GM19035 (cell line): ENCODE data around the gene ZBTB44.
"Not testable (repeated sequence)": the region's sequence is repeated elsewhere in the genome, so short reads cannot be mapped to it uniquely, and the experiment has no call there.

Source experiments
- ATAC-seq: cut with Tn5 transposase; IDR thresholded peaks from one replicate; pipeline ENCODE4 v1.9.1; 2021; ENCODE audit not compliant: unreplicated experiment

ZBTB44 gene

DNA sequence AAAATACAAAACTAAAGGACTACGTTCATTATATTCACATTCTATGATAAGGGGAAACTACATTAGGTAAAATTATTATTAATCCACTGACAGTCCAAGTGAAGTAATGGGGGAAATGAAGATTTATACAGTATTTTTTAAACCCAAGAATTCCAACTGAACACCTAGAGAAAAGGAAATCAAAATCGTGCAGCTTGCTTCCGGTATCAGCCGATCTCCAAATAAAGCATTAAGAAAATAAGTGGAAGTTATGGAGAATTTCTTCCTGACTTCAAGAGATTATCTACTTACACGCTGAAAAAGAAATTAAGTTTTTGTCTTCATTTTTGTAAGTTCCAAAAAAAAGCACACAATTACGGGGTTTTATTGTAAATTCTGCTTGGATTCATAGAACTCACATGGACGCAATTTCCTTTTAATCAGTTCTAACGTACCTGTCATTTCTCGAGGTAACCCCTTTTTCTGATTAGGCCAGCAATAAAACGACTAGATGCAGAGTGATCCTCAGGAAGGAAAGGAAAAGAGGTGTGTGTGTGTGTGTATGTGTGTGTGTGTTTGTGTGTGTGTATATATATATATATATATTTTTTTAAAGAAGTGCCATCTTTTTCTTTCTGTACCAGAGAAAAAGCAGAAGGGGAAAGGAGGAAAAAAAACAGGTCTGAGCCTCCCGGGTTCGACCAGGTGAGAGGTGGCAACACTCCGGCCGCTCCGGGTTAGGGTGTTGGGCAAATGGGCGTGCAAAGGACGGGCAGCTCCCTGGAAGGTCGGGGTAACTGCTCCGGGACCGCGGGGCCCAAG, 1.1 kb downstream of the ZBTB44 start:
- ATAC-seq = no peak

DNA sequence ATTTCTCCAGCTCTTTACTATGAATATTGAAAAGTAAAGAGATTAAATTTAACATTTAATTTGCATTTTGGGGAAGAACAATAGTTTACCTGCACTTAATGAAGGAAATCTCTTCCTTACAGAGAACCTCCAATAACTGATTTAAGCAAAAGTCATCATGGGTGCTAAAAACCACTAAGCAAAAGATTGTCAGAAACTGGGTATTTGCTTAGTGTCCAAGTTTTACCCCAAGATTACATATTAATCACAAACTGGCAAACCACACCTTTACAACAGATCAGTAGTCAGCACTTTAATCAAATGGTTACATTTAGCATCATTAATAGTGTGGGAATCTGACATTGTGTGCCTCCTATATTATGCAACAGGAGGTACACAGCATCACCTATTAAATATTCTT, 2.7 kb downstream of the ZBTB44 start:
- ATAC-seq = no peak

DNA sequence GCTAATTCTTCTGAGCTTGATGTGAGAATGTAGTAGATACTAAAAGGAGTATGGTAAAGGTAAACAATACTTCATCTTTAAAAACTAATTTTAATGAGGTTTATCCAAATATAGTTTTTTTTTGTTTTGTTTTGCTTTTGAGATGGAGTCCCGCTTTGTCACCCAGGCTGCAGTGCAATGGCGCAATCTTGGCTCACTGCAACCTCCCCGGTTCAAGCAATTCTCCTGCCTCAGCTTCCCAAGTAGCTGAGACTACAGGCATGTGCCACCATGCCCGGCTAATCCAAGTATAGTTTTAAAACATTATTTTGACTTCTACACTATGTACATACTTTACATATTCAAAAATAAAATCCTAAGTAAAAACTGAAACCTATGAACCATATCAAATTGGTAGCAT, 4.1 kb downstream of the ZBTB44 start:
- ATAC-seq = no peak

DNA sequence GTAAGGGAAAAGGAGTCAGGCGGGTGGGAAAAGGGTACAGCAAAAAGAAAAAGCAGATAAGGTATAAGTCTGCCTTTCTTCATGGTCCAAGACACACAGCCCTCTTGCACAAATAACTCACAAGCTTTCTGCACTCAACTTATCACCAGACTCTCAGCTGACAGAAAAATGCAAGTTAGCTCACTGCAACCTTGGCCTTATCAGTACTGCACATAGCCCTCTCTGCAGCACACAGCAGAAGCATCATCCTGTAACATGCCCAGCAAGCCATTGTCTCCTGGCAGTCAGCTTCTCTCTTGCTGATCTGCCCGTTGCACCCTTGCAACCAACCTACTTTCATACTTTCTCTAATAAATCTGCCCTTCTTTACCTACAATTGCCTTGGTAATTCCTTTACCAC, 5.8 kb downstream of the ZBTB44 start:
- ATAC-seq = no peak

DNA sequence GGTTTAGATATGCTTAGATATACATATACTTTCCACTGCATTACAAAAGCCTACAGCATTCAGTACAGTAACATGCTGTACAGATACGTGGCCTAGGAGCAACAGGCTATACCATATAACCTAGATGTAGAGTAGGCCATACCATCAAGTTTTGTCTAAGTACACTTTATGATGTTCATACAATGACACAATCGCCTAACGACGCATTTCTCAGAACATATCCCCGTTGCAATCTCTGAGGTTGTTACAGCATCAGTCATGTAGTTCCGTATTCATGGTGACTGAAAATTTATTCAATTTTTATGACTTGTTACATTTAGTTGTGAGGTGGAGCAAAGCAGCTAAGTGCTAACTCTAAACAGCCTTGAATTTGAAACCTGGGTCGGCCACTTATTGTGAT, 6.7 kb downstream of the ZBTB44 start:
- ATAC-seq = no peak

DNA sequence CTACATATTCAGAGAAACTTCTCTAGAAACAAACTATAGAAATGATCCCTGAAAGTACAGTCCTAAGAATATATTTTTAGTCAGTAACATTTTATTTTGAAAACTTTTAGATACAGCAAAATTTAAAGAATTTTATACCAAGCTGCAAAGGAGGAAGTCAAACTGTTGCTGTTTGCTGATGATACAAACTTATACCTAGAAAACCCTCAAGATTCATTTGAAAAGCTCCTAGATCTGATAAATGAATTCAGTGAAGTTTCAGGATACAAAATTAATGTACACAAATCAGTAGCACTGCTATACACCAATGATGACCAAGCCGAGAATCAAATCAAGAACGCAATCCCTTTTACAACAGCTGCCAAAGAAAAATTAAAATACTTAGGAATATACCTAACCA, 10.1 kb downstream of the ZBTB44 start:
- no peak for ATAC-seq

DNA sequence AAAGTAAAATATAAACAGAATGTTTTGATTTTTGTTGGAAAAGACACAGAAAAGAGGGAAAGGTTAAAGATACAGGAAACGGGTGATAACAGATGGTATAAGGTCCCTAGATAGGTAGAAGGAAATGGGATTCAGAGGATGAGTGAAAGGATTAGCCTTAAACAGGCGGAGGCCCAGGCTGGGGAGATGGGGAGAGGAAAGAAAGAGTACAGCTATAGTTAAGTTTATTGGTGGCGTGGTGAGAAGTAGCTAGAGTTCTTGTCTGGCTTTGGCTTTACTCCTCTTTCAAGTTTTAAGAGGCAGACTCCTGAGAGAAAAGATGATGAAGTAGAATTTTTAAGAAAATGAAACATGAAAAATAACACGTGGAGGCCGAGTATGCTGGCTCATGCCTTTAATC, 13.7 kb downstream of the ZBTB44 start:
- ATAC-seq = no peak

DNA sequence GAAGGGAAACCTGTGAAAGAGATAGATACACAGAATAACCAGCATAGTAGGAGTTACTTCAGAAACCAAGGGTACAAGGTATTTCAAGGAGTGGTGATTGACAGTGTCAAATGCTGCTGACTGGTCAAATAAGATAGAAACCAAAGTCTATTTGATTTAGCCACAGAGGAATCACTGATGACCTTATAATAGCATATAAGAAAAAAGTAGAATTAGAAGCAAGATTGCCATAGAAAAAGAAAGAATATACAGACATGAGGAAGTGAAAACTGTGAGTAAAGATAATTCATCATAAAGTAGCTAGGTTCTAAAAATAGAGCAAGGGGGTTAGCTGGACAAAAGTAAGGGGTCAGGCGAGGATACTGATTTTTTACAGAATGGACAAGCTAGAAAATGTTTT, 14.2 kb downstream of the ZBTB44 start:
- peak; percentile 66 for ATAC-seq

DNA sequence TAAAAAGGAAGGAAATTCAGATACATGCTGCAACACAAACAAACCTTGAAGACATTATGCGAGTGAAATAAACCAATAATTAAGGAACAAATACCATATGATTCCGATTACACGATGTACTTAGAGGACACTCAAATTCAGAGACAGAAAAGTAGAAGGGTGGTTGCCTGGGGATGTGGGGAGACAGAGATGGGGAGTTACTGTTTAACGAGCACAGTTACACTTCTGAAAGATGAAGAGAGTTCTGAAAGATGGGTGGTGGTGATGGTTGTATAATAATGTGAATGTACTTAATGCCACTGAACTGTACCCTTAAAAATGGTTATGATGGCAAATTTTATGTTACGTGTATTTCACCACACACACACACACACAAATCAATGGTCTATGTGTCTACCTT, 14.7 kb downstream of the ZBTB44 start:
- ATAC-seq = no peak

DNA sequence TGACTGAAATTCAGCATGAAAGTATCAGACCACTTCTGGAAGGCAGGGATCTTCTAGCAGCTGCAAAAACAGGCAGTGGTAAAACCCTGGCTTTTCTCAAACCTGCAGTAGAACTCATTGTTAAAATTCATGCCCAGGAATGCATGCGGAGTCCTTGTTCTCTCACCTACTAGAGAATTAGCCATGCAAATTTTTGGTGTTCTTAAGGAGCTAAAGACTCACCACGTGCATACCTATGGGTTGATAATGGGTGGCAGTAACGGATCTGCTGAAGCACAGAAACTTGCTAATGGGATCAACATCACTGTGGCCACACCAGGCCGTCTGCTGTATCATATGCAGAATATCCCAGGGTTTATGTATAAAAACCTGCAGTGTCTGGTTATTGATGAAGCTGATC, 19.1 kb downstream of the ZBTB44 start:
- ATAC-seq = no peak

DNA sequence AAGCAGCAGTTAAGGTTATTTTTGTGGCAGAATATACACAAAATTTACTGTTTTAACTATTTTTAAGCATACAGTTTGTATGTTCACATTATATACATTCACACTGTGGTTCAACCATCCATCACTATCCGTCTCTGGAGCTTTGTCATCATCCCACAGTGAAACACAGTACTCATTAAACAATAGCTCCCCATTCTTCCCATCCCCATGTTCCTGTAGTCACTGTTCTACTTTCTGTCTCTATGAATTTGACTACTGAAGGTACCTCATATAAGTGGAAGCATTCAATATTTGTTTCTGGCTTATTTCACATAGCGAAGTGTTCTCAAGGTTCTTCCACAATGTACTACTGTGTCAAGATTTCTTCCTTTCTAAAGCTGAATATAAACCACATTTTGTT, 32.6 kb downstream of the ZBTB44 start:
- ATAC-seq = no peak

DNA sequence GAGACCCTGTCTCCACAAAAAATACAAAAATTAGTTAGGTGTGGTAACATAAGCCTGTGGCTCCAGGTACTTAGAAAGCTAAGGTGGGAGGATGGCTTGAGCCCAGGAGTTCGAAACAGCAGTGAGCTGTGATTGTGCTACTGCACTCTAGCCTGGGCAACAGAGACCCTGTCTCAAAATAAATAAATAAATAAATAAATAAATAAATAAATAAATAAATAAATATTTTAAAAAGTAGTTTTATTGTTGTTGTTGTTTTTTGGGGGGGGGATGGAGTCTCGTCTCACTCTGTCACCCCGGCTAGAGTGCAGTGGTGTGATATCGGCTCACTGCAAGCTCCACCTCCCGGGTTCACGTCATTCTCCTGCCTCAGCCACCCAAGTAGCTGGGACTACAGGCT, 33.4 kb downstream of the ZBTB44 start:
- ATAC-seq = not testable (repeated sequence)

DNA sequence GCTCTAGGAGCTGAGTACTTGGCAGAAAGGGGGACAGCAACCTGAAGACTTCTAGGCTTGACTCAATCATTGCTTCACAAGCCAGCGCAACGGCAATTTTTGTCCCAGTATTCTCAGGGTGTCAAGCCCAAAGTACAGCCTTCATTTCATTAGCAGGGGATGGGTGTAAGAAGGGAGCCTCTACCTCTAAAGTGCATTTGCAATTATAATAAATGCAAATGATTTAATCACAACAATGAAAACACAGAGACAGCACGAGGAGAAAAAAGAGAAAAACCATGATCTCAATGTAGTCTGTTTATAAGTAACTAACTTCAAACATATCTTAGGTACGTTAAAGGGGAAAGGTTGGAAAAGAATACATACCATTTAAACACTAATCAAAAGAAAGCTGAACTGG, 34.7 kb downstream of the ZBTB44 start:
- no peak for ATAC-seq

DNA sequence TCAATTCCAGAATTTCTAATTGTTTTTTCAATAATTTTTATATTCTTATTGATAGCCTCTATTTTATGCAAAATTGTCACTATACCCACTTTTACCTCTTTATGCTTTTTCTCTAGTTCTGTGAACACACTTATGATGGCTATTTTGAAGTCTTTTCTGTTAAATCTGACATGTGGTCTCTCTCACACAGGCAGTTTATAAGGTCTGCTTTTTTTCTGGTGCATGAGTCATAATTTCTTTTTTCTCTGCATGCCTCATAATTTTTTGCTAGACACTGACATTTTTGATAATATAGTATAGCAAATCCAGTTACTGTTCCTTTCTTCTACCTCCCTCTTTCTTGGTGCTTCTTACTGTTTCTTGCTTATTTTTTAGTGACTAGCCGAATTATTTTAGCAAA, 36.0 kb downstream of the ZBTB44 start:
- ATAC-seq = no peak

DNA sequence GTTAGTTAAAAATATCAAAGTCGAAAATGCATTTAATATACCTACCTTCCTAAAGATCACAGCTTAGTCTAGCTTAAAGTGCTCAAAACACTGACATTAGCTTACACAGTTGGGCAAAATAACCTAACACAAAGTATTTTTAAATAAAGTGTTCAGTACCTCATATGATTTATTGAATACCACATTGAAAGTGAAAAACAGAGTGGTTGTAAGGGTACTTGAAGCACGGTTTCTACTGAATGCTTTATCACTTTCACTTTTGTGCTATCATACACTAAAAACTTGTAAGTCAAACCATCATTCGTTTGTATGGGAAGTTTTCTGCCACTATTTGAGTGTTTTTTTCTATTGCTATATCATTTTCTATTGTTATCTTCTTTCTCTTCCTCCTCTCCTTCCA, 36.6 kb downstream of the ZBTB44 start:
- no peak for ATAC-seq

DNA sequence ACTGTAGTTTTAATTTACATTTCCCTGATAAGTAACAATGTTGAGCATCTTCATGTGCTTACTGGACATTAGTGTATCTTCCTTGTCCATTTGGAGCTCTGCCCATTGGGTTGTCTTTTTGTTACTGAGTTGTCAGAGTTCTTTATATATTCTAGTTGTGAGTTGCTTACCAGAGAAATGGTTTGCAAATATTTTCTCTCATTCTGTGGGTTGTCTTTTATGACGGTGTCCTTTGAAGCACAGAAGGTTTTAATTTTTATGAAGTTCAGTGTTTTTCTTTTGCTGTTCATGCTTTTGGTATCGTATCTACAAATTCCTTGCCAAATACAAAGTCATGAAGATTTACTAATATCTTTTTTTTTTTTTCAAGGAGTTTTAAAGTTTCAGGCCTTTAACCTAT, 42.4 kb downstream of the ZBTB44 start:
- ATAC-seq = no peak

DNA sequence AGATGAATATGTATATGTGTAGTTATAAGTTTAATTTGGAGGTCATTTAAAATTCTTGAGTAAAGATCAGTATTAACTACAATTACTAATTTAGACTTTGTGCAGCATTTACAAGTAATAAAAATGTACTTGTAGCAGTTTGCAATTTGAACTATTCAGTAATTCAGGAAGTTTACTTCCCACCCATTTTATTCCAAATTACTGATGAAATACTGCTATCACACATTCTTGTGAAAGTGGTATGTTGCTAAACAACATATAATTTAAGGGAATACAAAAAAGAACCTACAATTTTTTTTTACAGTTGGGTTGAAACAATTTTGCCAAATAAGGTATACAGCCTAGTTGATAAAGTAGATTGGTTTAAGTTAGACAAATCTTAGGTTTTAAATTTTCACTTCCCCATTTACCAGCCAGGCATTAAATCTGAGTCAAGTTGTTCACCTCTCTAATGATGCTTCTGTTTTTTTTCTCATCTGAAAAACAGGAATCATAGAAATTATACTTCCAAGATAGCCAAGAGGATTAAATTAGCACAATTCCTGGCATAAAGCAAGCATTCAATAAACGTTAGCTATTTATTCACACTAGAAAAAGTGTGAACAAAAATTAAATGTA, 45.3 kb downstream of the ZBTB44 start:
- ATAC-seq = peak; percentile 90

DNA sequence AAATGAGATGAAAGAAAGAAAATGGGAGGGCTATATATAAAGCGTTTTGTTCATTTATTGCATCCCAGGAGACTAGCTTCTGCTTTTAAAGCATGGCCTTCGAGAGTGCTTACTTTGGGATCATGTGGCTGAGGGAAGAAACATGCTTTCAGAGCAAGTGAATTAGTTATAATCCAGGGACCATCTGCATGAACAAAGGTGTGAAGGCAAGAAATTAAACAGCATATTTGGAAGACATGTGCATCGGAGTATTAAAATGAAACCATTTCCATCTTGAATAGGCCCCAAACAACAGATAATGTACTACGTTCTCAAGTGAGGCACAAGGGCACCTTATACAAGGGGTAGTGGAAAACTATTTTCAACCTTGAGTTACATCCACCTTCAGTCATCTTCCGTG, 51.4 kb downstream of the ZBTB44 start:
- ATAC-seq = no peak

DNA sequence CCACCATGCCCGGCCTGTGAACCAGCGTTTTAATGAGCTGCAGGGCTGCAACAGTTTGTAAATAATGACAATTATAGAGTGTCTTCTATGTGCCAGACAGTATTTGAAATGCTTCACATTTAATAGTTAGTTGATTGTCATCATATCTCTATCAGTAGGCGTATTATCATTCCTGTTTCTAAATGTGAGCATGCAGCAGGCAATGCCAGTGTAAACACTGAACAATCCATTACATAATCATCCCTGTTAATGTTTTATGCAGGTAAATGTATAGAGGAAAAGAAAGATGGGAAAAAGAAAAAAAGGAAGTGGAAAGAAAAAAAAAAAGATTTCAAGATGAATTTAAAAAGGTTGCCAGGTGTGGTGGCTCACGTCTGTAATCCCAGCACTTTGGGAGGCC, 52.3 kb downstream of the ZBTB44 start:
- no peak for ATAC-seq

DNA sequence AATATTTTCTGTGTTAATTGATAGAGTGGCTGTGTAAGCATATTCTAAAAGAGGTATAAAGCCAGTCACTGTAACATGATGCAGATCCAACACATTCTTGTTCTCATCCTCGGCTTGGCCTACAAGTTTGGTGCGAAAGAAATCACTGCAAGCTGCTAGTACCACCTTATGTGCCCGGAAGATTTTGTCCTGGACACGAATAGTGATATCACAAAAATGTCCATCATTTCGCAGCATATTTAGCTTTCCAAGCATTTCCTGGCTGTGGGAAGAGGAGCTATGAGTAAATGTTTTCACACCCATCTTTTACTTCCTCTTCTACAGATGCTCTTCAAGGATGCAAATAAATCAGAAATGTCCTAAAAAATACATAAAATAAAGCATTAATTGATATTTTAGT, 53.1 kb downstream of the ZBTB44 start:
- ATAC-seq = no peak

DNA sequence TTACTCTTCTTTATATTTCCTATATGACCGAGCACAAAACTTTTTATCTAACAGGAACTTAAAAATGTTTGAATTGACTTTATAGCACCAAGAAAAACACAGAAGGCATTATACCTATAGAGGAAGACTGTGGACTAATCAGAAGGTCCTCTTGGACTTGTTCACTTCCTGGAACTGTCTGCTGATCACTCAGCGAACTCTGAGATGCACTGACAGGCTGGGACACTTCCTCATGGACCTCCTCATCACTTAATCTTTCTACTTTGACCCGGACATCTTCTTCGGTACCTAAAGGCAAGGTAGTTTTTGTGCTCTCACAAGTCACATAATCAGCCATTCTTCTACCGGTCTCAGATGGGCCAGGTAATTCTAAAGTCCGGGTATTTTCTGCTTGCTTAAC, 54.0 kb downstream of the ZBTB44 start:
- ATAC-seq = no peak

DNA sequence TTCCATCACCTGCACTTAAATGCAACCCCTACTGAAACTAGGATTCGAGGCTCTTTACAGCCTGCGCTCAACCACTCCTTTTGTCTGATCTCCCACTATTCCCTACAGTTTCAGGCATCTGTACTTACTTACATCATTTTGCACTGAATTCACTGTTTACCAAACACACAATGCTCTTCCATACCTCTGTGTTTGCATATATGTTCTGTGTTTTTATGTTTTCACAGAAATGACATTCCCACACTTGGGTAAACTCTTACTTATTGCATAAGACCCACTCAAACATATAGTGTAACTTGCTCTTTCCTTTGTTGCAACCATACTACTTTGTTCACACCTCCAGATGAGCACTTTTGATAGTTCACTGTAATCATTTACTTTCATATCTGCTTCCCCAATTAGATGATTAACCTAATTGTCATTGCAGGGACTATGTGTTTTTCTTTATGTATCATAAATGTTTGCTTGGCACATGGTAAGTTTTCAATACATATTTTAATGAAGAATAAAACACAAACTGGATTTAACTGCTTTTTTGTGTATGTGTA, 54.6 kb downstream of the ZBTB44 start:
- no peak for ATAC-seq

DNA sequence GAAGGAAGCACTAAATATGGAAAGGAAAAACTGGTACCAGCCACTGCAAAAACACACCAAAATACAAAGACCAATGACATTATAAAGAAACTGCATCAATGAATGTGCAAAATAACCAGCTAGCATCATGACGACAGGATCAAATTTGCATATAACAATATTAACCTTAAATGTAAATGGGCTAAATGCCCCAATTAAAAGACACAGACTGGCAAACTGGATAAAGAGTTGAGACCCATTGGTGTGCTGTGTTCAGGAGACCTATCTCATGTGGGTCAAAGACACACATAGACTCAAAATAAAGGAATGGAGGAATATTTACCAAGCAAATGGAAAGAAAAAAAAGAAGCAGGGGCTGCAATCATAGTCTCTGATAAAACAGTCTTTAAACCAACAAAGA, 63.0 kb downstream of the ZBTB44 start:
- not testable (repeated sequence) for ATAC-seq
